Muscle of back (tissue), 11 donors: ENCODE measurements around the gene LFNG. TPM values are rescaled to one million over a fixed set of nuclear protein-coding genes. Genes with fewer than 3 reads are reported as not detected.

Experiments used
- DNase-seq, 3 donors: peaks; one replicate each; pipeline versions ENCODE4 v3.0.0 to v3.0.0-alpha.2; 2013
- polyA plus RNA-seq, 10 donors: library from polyadenylated mRNA; unstranded; fragments of 120-200 nt; gene quantifications; one replicate each; pipeline ENCODE4 v1.2.1, GENCODE V29; 2013; ENCODE audit not compliant: insufficient read length in 10 of 10

The LFNG gene
- polyA plus RNA-seq, 10 donors, result 10.5 to 34.9 (median 18.3) TPM

- DNase-seq, result peak in 1 of 3 donors; percentile 68
Measured at GRCh38 chr7:2515424-2516193, 4.0 kb upstream of the LFNG start.

GRCh38 chr7:2516194-2516555, 3.4 kb upstream of the LFNG start:
- DNase-seq, result no peak

GRCh38 chr7:2517026-2517425, 2.5 kb upstream of the LFNG start:
- peak in 2 of 3 donors; percentile 76 to 94 for DNase-seq

- peak in 2 of 3 donors; percentile 40 to 78 for DNase-seq
Measured at GRCh38 chr7:2517678-2518507, 1.7 kb upstream of the LFNG start.

- no peak for DNase-seq
Measured at GRCh38 chr7:2518737-2519118, 846 bp upstream of the LFNG start.

- DNase-seq, result peak in 1 of 3 donors; percentile 68
Measured at GRCh38 chr7:2520131-2520760, 672 bp downstream of the LFNG start.

- DNase-seq, result no peak
Measured at GRCh38 chr7:2520761-2521290, 1.3 kb downstream of the LFNG start.

- no peak for DNase-seq
Measured at GRCh38 chr7:2521341-2521745, 1.8 kb downstream of the LFNG start.

GRCh38 chr7:2521952-2522591, 2.5 kb downstream of the LFNG start:
- DNase-seq, result no peak

- DNase-seq, result no peak
Measured at GRCh38 chr7:2522780-2523433, 3.3 kb downstream of the LFNG start.

GRCh38 chr7:2523461-2523936, 3.9 kb downstream of the LFNG start:
- DNase-seq, result peak in 1 of 3 donors; percentile 54

- DNase-seq, result peak in 2 of 3 donors; percentile 72 to 78
Measured at GRCh38 chr7:2523941-2524807, 4.6 kb downstream of the LFNG start.

GRCh38 chr7:2524808-2525657, 5.5 kb downstream of the LFNG start:
- DNase-seq, result no peak

GRCh38 chr7:2525658-2526630, 6.4 kb downstream of the LFNG start:
- DNase-seq, result no peak

- peak in 1 of 3 donors; percentile 6 for DNase-seq
Measured at GRCh38 chr7:2526659-2527504, 7.3 kb downstream of the LFNG start.
